ENCODE results near the gene C11orf21. TPM values are rescaled to one million over a fixed set of nuclear protein-coding genes. Genes with fewer than 3 reads are reported as not detected.

The C11orf21 gene
- total RNA-seq, 1 experiment from 2014 or later: not detected

Small RNA genes within 50 kb of the gene (small RNA-seq; reads per million reads assigned to genes)
- not detected for gene RNU6-878P

Other genes with a start within 250 kb of the C11orf21 start
- gene IGF2, start 162.5 kb downstream of the C11orf21 start, total RNA-seq (2014; rRNA removed; shearing (Covaris generic); ENCODE audit: low replicate concordance): not detected in 2 replicates
- not detected in 2 replicates for gene INS, start 140.7 kb downstream of the C11orf21 start, total RNA-seq (2014; rRNA removed; shearing (Covaris generic); ENCODE audit: low replicate concordance)
- not detected in 2 replicates for gene TH, start 130.1 kb downstream of the C11orf21 start, total RNA-seq (2014; rRNA removed; shearing (Covaris generic); ENCODE audit: low replicate concordance)
- not detected in 2 replicates for gene ASCL2, start 31.3 kb downstream of the C11orf21 start, total RNA-seq (2014; rRNA removed; shearing (Covaris generic); ENCODE audit: low replicate concordance)
- gene TSPAN32, start 95 bp upstream of the C11orf21 start, total RNA-seq (2014; rRNA removed; shearing (Covaris generic); ENCODE audit: low replicate concordance): not detected in 2 replicates
- 356 and 467 TPM in 2 replicates for gene CD81, start 75.4 kb upstream of the C11orf21 start, total RNA-seq (2014; rRNA removed; shearing (Covaris generic); ENCODE audit: low replicate concordance)
- gene TSSC4, start 98.8 kb upstream of the C11orf21 start, total RNA-seq (2014; rRNA removed; shearing (Covaris generic); ENCODE audit: low replicate concordance): 25.3 and 47.5 TPM in 2 replicates
- gene TRPM5, start 142.6 kb upstream of the C11orf21 start, total RNA-seq (2014; rRNA removed; shearing (Covaris generic); ENCODE audit: low replicate concordance): not detected in 2 replicates
- gene KCNQ1, start 143.1 kb upstream of the C11orf21 start, total RNA-seq (2014; rRNA removed; shearing (Covaris generic); ENCODE audit: low replicate concordance): not detected in 2 replicates